Parathyroid adenoma (tissue), 2 donors: ENCODE results near the gene NUP210.
"Not testable (repeated sequence)": the region's sequence is repeated elsewhere in the genome, so short reads cannot be mapped to it uniquely, and the experiment has no call there.

ENCODE experiments used
- H2AFZ ChIP-seq: fragments of 300-600 bp; sonication (generic); one replicate; pipeline ENCODE4 v1.7.0; 2017; ENCODE audit warnings: antibody characterized with exemption, mild to moderate bottlenecking
- H3K27ac ChIP-seq: fragments of 300-600 bp; sonication (generic); one replicate; pipeline ENCODE4 v1.7.0; 2017
- H3K27me3 ChIP-seq: fragments of 300-600 bp; sonication (generic); one replicate; pipeline ENCODE4 v1.7.0; 2017; ENCODE audit warnings: low read length; ENCODE audit not compliant: control insufficient read depth, insufficient read depth
- H3K36me3 ChIP-seq: fragments of 300-600 bp; sonication (generic); one replicate; pipeline ENCODE4 v1.7.0; 2017; ENCODE audit warnings: low read length; ENCODE audit not compliant: control insufficient read depth, insufficient read depth
- H3K4me1 ChIP-seq: fragments of 300-600 bp; sonication (generic); one replicate; pipeline ENCODE4 v1.7.0; 2017; ENCODE audit warnings: control low read depth
- H3K4me2 ChIP-seq: fragments of 300-600 bp; sonication (generic); one replicate; pipeline ENCODE4 v1.7.0; 2017; ENCODE audit warnings: low read length
- H3K4me3 ChIP-seq: fragments of 300-600 bp; sonication (generic); one replicate; pipeline ENCODE4 v1.7.0; 2017; ENCODE audit warnings: low read depth, low read length
- H3K79me2 ChIP-seq: fragments of 300-600 bp; sonication (generic); one replicate; pipeline ENCODE4 v1.7.0; 2017; ENCODE audit warnings: control low read depth
- H3K9ac ChIP-seq: fragments of 300-600 bp; sonication (generic); one replicate; pipeline ENCODE4 v1.7.0; 2017; ENCODE audit warnings: mild to moderate bottlenecking
- H3K9me3 ChIP-seq: fragments of 300-600 bp; sonication (generic); one replicate; pipeline ENCODE4 v1.7.0; 2017; ENCODE audit warnings: low read length; ENCODE audit not compliant: control insufficient read depth
- CTCF ChIP-seq: fragments of 300-600 bp; sonication (generic); IDR thresholded peaks from one replicate; pipeline ENCODE4 v1.7.0; 2017; ENCODE audit warnings: antibody characterized with exemption, mild to moderate bottlenecking
- donor health status: primary hyperparathyroidism.

The NUP210 gene

DNA sequence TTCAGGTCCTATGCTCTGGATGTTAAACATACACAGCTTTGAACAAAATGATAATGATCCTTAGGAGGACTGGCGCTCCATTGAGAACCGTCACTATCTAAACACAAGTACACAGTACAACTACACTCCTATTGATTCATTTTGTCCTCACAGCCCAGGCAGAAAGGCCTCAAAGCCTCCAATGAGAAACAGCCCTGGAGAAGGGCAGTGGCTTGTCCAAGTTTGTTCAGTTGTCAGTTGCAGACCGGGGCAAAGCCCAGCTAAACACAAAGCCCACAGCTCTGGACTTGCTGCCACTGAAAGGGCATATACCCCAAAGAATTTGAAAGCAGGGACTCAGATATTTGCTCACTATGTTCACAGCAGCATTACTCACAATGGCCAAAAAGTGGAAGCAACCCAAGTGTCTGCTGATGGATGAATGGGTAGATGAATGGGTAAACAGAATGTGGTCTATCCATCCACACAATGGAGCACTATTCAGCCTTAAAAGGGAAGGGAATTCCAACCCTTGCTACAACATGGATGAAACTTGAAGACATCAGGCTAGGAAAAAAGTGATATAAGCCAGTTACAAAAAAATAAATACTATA is 34.7 kb downstream of the NUP210 start:
- Histone ChIP-seq H3K4me1 (no peaks in the 10 kb centered on the region), H3K27me3 (no peaks in the 10 kb centered on the region), H3K4me2 (no peak overlapping the region), H3K9me3 (no peaks in the 10 kb centered on the region), H3K9ac (no peak overlapping the region), H2AFZ (no peak overlapping the region), H3K36me3 (no peaks in the 10 kb centered on the region), H3K4me3 (no peak overlapping the region), H3K79me2 (no peaks in the 10 kb centered on the region), H3K27ac (no peak overlapping the region)
- TF ChIP-seq CTCF, result no peak

DNA sequence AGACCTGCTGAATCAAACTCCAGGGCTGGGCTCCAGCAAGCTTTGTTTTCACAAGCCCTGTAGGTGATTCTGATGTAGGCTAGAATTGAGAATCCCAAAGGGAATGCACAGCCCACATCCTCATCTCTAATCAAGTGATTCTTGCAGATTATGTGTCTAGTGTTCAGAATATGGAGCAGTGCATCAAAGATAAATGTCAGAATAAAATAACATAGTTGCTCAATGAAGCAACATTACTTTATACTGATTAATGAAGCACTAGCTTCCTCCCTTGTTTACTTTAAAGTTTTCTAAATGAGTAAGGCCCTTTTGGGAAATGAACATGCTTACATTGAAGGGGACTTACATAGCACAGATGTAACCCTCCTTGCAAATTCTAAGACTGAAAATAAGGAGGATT is 39.2 kb downstream of the NUP210 start:
- Histone ChIP-seq H3K36me3 (no peaks in the 10 kb centered on the region), H2AFZ (no peak overlapping the region)

DNA sequence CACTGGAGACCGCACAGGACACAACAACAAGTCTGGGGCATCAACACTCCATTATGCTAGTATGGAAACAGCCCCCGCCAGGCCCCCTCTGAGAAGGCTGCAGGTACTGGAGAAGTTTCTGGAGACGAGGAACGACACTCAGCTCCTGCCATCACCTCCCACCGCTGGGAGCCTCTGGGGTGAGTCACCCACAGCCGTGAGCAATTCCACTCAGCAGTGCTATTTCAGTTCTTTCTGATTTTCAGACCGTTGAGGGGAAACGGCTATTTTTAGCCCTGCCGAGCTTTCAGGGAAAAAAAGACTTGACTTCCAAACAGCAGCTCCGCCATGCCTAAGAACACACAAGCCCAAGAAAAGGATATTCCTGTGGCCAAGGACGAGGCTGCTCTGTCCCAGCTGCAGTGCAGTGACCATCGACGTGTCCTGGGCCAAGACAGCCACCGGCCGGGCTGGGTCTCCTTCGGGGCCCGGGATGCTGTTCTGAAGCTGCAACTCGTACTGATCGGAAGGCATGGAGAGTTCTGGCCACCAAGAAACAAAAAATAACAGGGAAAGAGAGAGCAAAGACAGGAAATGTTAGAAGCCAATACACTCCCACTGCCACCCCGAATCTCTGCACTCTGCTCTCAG is 40.8 kb downstream of the NUP210 start:
- H3K4me2 ChIP-seq, result no peak overlapping the region
- no peaks in the 10 kb centered on the region for H3K27me3 ChIP-seq
- no peak overlapping the region for H2AFZ ChIP-seq
- H3K9ac ChIP-seq, result no peak overlapping the region
- no peak overlapping the region for H3K4me3 ChIP-seq
- no peaks in the 10 kb centered on the region for H3K79me2 ChIP-seq
- H3K36me3 ChIP-seq, result no peaks in the 10 kb centered on the region
- H3K27ac ChIP-seq, result no peak overlapping the region
- no peaks in the 10 kb centered on the region for H3K4me1 ChIP-seq
- no peak for TF ChIP-seq CTCF
- no peaks in the 10 kb centered on the region for H3K9me3 ChIP-seq

More for the DNA sequence above, 39.2 kb downstream of the NUP210 start:
- Histone ChIP-seq H3K4me3 (no peak overlapping the region), H3K4me2 (no peak overlapping the region), H3K9me3 (no peaks in the 10 kb centered on the region), H3K27ac (no peak overlapping the region), H3K9ac (no peak overlapping the region), H3K27me3 (no peaks in the 10 kb centered on the region), H3K4me1 (no peaks in the 10 kb centered on the region), H3K79me2 (no peaks in the 10 kb centered on the region)
- TF ChIP-seq CTCF, result no peak

GRCh38 chr3:13378155-13378554 is 42.0 kb downstream of the NUP210 start:
- Histone ChIP-seq H3K79me2 (no peaks in the 10 kb centered on the region), H3K36me3 (no peaks in the 10 kb centered on the region), H3K9me3 (no peaks in the 10 kb centered on the region), H3K4me1 (no peaks in the 10 kb centered on the region), H3K27ac (no peak overlapping the region), H3K27me3 (no peaks in the 10 kb centered on the region), H3K9ac (no peak overlapping the region), H3K4me2 (no peak overlapping the region), H2AFZ (no peak overlapping the region), H3K4me3 (no peak overlapping the region)
- no peak for TF ChIP-seq CTCF

DNA sequence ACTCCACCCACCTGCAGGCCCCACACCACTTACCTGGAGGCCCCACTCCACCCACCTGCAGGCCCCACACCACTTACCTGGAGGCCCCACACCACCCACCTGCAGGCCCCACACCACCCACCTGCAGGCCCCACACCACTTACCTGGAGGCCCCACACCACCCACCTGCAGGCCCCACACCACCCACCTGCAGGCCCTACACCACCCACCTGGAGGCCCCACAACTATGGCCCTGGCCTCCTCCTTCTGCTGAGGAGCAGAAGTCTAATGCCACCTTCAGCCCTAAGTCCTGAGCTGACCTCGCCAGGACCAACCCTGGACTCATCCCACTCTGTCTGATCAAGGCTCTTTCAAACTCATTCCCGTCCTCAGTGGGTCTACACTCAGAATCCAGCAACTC is 42.4 kb downstream of the NUP210 start:
- H3K79me2 ChIP-seq, H3K4me2 ChIP-seq, H3K4me3 ChIP-seq, H3K36me3 ChIP-seq, H3K9me3 ChIP-seq, H2AFZ ChIP-seq, H3K27me3 ChIP-seq, H3K9ac ChIP-seq, H3K27ac ChIP-seq, H3K4me1 ChIP-seq: not testable (repeated sequence)
